SHP77 (cell line): ENCODE results near the gene MAGI2.

Experiments used
- DNase-seq, 2 experiments: peaks; one replicate each; lab custom pipeline; 2025; lab: John Stamatoyannopoulos, UW

Gene MAGI2

GRCh38 chr7:78225534-78225933 lies 1227.9 kb downstream of the MAGI2 start:
- no peak for DNase-seq

- no peak for DNase-seq
These were observed 1228.5 kb downstream of the MAGI2 start for GRCh38 chr7:78224923-78225322.

GRCh38 chr7:78223598-78223997 lies 1229.9 kb downstream of the MAGI2 start:
- DNase-seq = no peak

GRCh38 chr7:78222001-78222751 lies 1231.3 kb downstream of the MAGI2 start:
- DNase-seq = no peak

GRCh38 chr7:78220754-78221153 lies 1232.7 kb downstream of the MAGI2 start:
- no peak for DNase-seq

GRCh38 chr7:78218876-78219275 lies 1234.6 kb downstream of the MAGI2 start:
- no peak for DNase-seq

- DNase-seq = no peak
These were observed 1235.4 kb downstream of the MAGI2 start for GRCh38 chr7:78218051-78218450.

- no peak for DNase-seq
These were observed 1238.3 kb downstream of the MAGI2 start for GRCh38 chr7:78215199-78215598.

GRCh38 chr7:78213402-78213801 lies 1240.1 kb downstream of the MAGI2 start:
- no peak for DNase-seq

GRCh38 chr7:78212476-78213060 lies 1240.9 kb downstream of the MAGI2 start:
- DNase-seq = no peak

- DNase-seq = no peak
These were observed 1246.2 kb downstream of the MAGI2 start for GRCh38 chr7:78207269-78207668.

GRCh38 chr7:78206769-78207168 lies 1246.7 kb downstream of the MAGI2 start:
- no peak for DNase-seq

GRCh38 chr7:78203042-78203720 lies 1250.3 kb downstream of the MAGI2 start:
- DNase-seq = no peak

- DNase-seq = no peak
These were observed 1254.7 kb downstream of the MAGI2 start for GRCh38 chr7:78198756-78199155.

GRCh38 chr7:78197447-78197846 lies 1256.0 kb downstream of the MAGI2 start:
- no peak for DNase-seq

- no peak for DNase-seq
These were observed 1258.2 kb downstream of the MAGI2 start for GRCh38 chr7:78195281-78195680.

GRCh38 chr7:78194611-78195010 lies 1258.9 kb downstream of the MAGI2 start:
- DNase-seq = no peak

GRCh38 chr7:78191475-78192079 lies 1261.9 kb downstream of the MAGI2 start:
- DNase-seq = no peak

- DNase-seq = no peak
These were observed 1263.7 kb downstream of the MAGI2 start for GRCh38 chr7:78189762-78190161.

- no peak for DNase-seq
These were observed 1268.2 kb downstream of the MAGI2 start for GRCh38 chr7:78185149-78185745.

- no peak for DNase-seq
These were observed 1269.2 kb downstream of the MAGI2 start for GRCh38 chr7:78184299-78184698.

- DNase-seq = no peak
These were observed 1273.5 kb downstream of the MAGI2 start for GRCh38 chr7:78179827-78180477.
